Stimulated activated naive CD4-positive, alpha-beta T cell (primary cell): ENCODE measurements around the gene C11orf21.

Experiments used
- DNase-seq, 6 experiments: peaks; one replicate each; lab custom pipeline; 2025; lab: John Stamatoyannopoulos, UW

Gene C11orf21

GRCh38 chr11:2271327-2272227, 30.1 kb downstream of the C11orf21 start:
- DNase-seq = no peak

- DNase-seq = peak in 1 of 6 experiments; percentile 15
These were observed 30.7 kb downstream of the C11orf21 start for GRCh38 chr11:2271077-2271326.

GRCh38 chr11:2270322-2271076, 31.2 kb downstream of the C11orf21 start, which contains the start of gene ASCL2:
ASCL2 (minus strand) TSS chr11:2270588; CDS start chr11:2270332, 256 bp downstream.
- DNase-seq = no peak

GRCh38 chr11:2269601-2270321, 32.0 kb downstream of the C11orf21 start:
- DNase-seq = peak in 3 of 6 experiments; percentile 3 to 37 (median 21)

- DNase-seq = no peak
These were observed 32.8 kb downstream of the C11orf21 start for GRCh38 chr11:2268729-2269600.

GRCh38 chr11:2267851-2268728, 33.6 kb downstream of the C11orf21 start:
- DNase-seq = no peak

GRCh38 chr11:2267306-2267850, 34.3 kb downstream of the C11orf21 start:
- DNase-seq = no peak

- no peak for DNase-seq
These were observed 35.0 kb downstream of the C11orf21 start for GRCh38 chr11:2266586-2267305.

- no peak for DNase-seq
These were observed 35.7 kb downstream of the C11orf21 start for GRCh38 chr11:2265854-2266585.

- DNase-seq = no peak
These were observed 36.3 kb downstream of the C11orf21 start for GRCh38 chr11:2265396-2265795.

GRCh38 chr11:2264366-2265053, 37.2 kb downstream of the C11orf21 start:
- no peak for DNase-seq

- DNase-seq = no peak
These were observed 37.9 kb downstream of the C11orf21 start for GRCh38 chr11:2263724-2264360.

- no peak for DNase-seq
These were observed 38.6 kb downstream of the C11orf21 start for GRCh38 chr11:2263071-2263565.

- no peak for DNase-seq
These were observed 39.2 kb downstream of the C11orf21 start for GRCh38 chr11:2262301-2263070.

GRCh38 chr11:2261436-2262230, 40.1 kb downstream of the C11orf21 start:
- DNase-seq = no peak
